Keratinocyte (primary cell): ENCODE results near the gene GALNT7.

Experiments used
- EZH2 ChIP-seq: IDR thresholded peaks from one replicate; pipeline ENCODE4 v1.6.1; 2012; ENCODE audit warnings: inconsistent platforms, mild to moderate bottlenecking, low read length, moderate library complexity
- TF ChIP-seq, protein P1 (sequence below), 3 experiments: IDR thresholded peaks in 1 of 3; conservative IDR thresholded peaks in 1 of 3; optimal IDR thresholded peaks in 1 of 3; 2 replicates in 2 of 3; 3 replicates in 1 of 3; pipeline versions ENCODE3 to v1.5.1; 2011; ENCODE audit warnings: low read length in 3 of 3, mild to moderate bottlenecking in 3 of 3, moderate library complexity in 2 of 3, control low read depth in 1 of 3, inconsistent platforms in 1 of 3; ENCODE audit not compliant: insufficient read depth in 2 of 3; ENCODE audit errors: extremely low read depth in 1 of 3

DNA sequence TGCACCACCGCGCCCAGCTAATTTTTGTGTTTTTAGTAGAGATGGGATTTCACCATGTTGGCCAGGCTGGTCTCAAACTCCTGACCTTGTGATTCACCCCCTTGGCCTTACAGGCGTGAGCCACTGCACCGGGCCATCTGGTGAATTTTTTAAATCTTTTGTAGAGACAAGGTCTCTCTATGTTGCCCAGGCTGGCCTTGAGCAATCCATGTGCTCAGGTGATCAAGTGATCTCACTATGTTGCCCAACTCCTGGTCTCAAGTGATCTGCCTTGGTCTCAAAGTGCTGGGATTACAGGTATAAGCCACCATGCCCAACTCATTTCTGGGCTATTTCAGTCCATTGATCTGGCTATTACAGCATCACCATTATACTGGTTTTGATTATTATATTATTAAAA, 22.2 kb upstream of the GALNT7 start:
- TF ChIP-seq, protein P1, sequence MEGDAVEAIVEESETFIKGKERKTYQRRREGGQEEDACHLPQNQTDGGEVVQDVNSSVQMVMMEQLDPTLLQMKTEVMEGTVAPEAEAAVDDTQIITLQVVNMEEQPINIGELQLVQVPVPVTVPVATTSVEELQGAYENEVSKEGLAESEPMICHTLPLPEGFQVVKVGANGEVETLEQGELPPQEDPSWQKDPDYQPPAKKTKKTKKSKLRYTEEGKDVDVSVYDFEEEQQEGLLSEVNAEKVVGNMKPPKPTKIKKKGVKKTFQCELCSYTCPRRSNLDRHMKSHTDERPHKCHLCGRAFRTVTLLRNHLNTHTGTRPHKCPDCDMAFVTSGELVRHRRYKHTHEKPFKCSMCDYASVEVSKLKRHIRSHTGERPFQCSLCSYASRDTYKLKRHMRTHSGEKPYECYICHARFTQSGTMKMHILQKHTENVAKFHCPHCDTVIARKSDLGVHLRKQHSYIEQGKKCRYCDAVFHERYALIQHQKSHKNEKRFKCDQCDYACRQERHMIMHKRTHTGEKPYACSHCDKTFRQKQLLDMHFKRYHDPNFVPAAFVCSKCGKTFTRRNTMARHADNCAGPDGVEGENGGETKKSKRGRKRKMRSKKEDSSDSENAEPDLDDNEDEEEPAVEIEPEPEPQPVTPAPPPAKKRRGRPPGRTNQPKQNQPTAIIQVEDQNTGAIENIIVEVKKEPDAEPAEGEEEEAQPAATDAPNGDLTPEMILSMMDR (optimal IDR thresholded peaks at IDR 0.05 in 1 of 3, IDR thresholded peaks at IDR 0.05 in 1 of 3, conservative IDR thresholded peaks at IDR 0.05 in 1 of 3; ENCODE audit: extremely low read depth in 1 of 3, insufficient read depth in 2 of 3, low read length in 3 of 3): no peak
- TF ChIP-seq EZH2: no peak
